ENCODE results near the gene MTMR4. TPM values are rescaled to one million over a fixed set of nuclear protein-coding genes. Genes with fewer than 3 reads are reported as not detected.

Gene MTMR4
- polyA plus RNA-seq, 3 donors, result 7.2 to 20.7 (median 8.4) TPM

- no peaks in the 10 kb centered on the region for H3K9me3 ChIP-seq (replicated peaks in 1 of 2; ENCODE audit: control insufficient read depth in 1 of 2, insufficient read depth in 1 of 2, low read length in 2 of 2)
- no peak overlapping the region for H3K4me3 Mint-ChIP-seq
- H3K27me3 ChIP-seq (ENCODE audit: control insufficient read depth in 2 of 2, insufficient read depth in 2 of 2, low read length in 2 of 2), result no peaks in the 10 kb centered on the region
- peaks cover 0 to 4% of the 10 kb centered on the region in 2 donors for H3K4me1 ChIP-seq (ENCODE audit: control insufficient read depth in 1 of 2, insufficient read depth in 2 of 2, low read length in 2 of 2)
- DNase-seq, result no peak
- no peaks in the 10 kb centered on the region for H3K36me3 ChIP-seq (replicated peaks in 1 of 2; ENCODE audit: control insufficient read depth in 1 of 2, insufficient read depth in 2 of 2, low read length in 2 of 2)
- no peak overlapping the region for H2AFZ ChIP-seq (ENCODE audit: insufficient read depth, low read depth, low read length, poor library complexity, severe bottlenecking)
- no peak overlapping the region for H3K27ac ChIP-seq (ENCODE audit: low read depth in 1 of 2, low read length in 2 of 2)
- H3K36me3 Mint-ChIP-seq, result no peaks in the 10 kb centered on the region
- H3K27ac Mint-ChIP-seq, result no peak overlapping the region
- H3K9ac ChIP-seq (ENCODE audit: insufficient read depth, low read length, poor library complexity, severe bottlenecking), result no peak overlapping the region
- no peak for TF ChIP-seq CTCF (IDR thresholded peaks at IDR 0.05)
- H3K4me2 ChIP-seq (replicated peaks; ENCODE audit: extremely low read depth, low read length, poor library complexity, severe bottlenecking), result no peak overlapping the region
- peaks cover 9% of the 10 kb centered on the region for H3K4me1 Mint-ChIP-seq
- no peaks in the 10 kb centered on the region for H3K79me2 ChIP-seq (ENCODE audit: insufficient read depth, low read length)
- H3K9me3 Mint-ChIP-seq, result no peaks in the 10 kb centered on the region
- no peak overlapping the region for H3K4me3 ChIP-seq (replicated peaks in 1 of 3; ENCODE audit: low read depth in 2 of 3, low read length in 3 of 3)
- H4K20me1 ChIP-seq (ENCODE audit: insufficient read depth, low read length), result no peaks in the 10 kb centered on the region
- intact Hi-C loops (cut with micrococcal nuclease), result no loop called here
- peaks cover 4 to 7% (median 7%) of the 10 kb centered on the region in 3 donors for H3K27me3 Mint-ChIP-seq (ENCODE audit: low read depth in 3 of 3)
These were observed 38.5 kb downstream of the MTMR4 start for GRCh38 chr17:58475985-58476384.

GRCh38 chr17:58470356-58470755 lies 44.1 kb downstream of the MTMR4 start:
- H3K27ac Mint-ChIP-seq, result no peak overlapping the region
- peaks cover 2 to 9% (median 3%) of the 10 kb centered on the region in 3 donors for H3K27me3 Mint-ChIP-seq (ENCODE audit: low read depth in 3 of 3)
- Histone ChIP-seq H3K4me1 (ENCODE audit: control insufficient read depth in 1 of 2, insufficient read depth in 2 of 2, low read length in 2 of 2) (no peaks in the 10 kb centered on the region), H3K9ac (ENCODE audit: insufficient read depth, low read length, poor library complexity, severe bottlenecking) (no peak overlapping the region), H3K4me2 (replicated peaks; ENCODE audit: extremely low read depth, low read length, poor library complexity, severe bottlenecking) (no peak overlapping the region), H3K9me3 (replicated peaks in 1 of 2; ENCODE audit: control insufficient read depth in 1 of 2, insufficient read depth in 1 of 2, low read length in 2 of 2) (no peaks in the 10 kb centered on the region), H3K27ac (ENCODE audit: low read depth in 1 of 2, low read length in 2 of 2) (no peak overlapping the region), H2AFZ (ENCODE audit: insufficient read depth, low read depth, low read length, poor library complexity, severe bottlenecking) (no peak overlapping the region), H3K79me2 (ENCODE audit: insufficient read depth, low read length) (no peaks in the 10 kb centered on the region), H4K20me1 (ENCODE audit: insufficient read depth, low read length) (no peaks in the 10 kb centered on the region), H3K36me3 (replicated peaks in 1 of 2; ENCODE audit: control insufficient read depth in 1 of 2, insufficient read depth in 2 of 2, low read length in 2 of 2) (no peaks in the 10 kb centered on the region), H3K27me3 (ENCODE audit: control insufficient read depth in 2 of 2, insufficient read depth in 2 of 2, low read length in 2 of 2) (no peaks in the 10 kb centered on the region), H3K4me3 (replicated peaks in 1 of 3; ENCODE audit: low read depth in 2 of 3, low read length in 3 of 3) (no peak overlapping the region)
- TF ChIP-seq CTCF (IDR thresholded peaks at IDR 0.05), result no peak
- no peaks in the 10 kb centered on the region for H3K4me1 Mint-ChIP-seq
- DNase-seq, result no peak
- 100% methylated on average over 4 of the region's 6 CpGs for WGBS (ENCODE audit: insufficient coverage)
- H3K4me3 Mint-ChIP-seq, result no peak overlapping the region
- no peaks in the 10 kb centered on the region for H3K36me3 Mint-ChIP-seq
- intact Hi-C loops (cut with micrococcal nuclease), result no loop called here
- H3K9me3 Mint-ChIP-seq, result no peaks in the 10 kb centered on the region

Measured in CD14-positive monocyte (primary cell).